Stimulated activated CD4-positive, alpha-beta T cell treated with anti-CD3 and anti-CD28 coated beads, Interleukin-15, amount 100 ng/mL, for 48 hours (primary cell): ENCODE measurements around the gene CLINT1.

Experiments used
- DNase-seq, 2 donors: peaks; one replicate each; pipeline ENCODE4 v3.0.0-alpha.2; 2020; ENCODE audit warnings: low read depth in 2 of 2

The CLINT1 gene

GRCh38 chr5:157820593-157821252, 38.2 kb downstream of the CLINT1 start:
- DNase-seq, result no peak

DNA sequence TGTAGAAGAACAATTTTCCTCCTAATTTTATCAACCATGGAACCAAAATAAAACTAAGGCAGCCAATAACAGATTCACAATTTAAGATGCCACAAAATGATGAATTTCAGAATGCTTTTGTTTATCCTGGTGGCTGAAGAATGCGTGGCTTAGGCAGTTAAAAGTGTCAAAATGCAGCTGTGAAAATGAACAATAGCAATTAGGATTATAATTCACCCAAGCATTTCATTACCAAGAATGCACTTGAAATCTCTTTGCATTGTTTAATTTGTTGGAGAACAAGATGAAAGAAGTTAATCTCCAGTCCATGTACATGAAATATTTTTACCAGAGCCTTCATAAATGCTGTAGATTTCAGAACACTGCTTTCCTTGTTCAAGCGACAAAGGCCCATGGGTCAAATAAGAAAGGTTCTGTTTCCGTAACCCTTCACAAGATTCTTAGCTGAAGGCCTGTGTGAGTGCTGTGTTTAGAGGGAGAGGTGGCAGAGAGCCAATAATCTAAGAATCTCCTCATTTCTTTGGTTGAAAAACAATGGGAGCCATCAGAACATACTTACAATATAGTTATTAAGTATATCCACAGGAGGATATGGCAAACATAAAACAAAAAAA, 39.3 kb downstream of the CLINT1 start:
- DNase-seq, result no peak

GRCh38 chr5:157818368-157818767, 40.6 kb downstream of the CLINT1 start:
- no peak for DNase-seq

GRCh38 chr5:157817928-157818327, 41.0 kb downstream of the CLINT1 start:
- no peak for DNase-seq

DNA sequence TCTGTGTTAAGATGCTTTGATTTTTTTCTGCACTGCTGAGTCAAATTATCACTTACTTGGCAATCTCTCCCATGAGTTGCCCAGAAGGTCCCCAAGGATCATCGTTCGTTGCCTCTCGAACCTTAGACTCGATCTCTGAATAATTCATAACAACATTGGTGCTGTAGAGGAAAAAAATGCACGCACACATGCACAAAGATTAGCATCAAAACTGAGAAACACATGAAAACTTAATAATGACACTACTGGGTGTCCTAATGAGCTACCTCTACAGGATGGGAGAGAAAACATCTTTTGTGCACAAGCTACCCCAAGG, 41.6 kb downstream of the CLINT1 start:
- no peak for DNase-seq

GRCh38 chr5:157816682-157817386, 42.1 kb downstream of the CLINT1 start:
- no peak for DNase-seq

GRCh38 chr5:157812086-157812485, 46.9 kb downstream of the CLINT1 start:
- no peak for DNase-seq

GRCh38 chr5:157808043-157808442, 50.9 kb downstream of the CLINT1 start:
- DNase-seq, result no peak

DNA sequence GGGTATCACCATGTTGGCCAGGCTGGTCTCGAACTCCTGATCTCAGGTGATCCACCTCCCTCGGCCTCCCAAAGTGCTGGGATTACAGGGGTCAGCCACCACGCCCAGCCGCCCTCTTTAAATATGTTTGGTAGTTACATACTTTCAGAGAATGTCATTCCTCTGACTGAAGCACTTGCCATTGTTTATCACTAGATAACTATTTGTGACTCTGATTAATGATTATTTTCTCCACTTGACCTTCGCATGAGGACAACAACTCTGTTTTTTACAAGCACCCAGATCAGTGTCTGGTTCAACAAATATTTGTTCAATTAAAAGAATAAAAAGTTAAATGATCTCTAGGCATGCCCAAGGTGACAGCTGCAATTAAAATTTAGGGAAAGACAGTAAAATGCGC, 56.2 kb downstream of the CLINT1 start:
- DNase-seq, result no peak

- DNase-seq, result no peak
Measured at GRCh38 chr5:157800137-157800536, 58.8 kb downstream of the CLINT1 start.

DNA sequence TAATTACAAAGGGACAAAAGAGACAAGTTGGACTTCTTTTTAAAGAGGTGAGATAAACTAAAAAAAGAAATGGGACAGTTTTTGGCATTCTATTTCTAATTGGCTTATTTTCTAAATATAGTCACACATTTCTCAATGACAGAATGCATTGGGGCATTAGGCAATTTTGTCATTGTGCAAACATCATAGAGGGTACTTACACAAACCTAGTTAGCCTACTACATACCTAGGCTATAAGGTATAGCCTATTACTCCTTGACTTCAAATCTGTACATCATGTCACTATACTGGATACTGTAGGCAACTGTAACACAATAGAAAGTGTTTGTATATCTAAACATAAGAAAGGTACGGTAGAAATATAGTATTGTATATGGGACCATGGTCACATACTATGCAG, 59.4 kb downstream of the CLINT1 start:
- no peak for DNase-seq

DNA sequence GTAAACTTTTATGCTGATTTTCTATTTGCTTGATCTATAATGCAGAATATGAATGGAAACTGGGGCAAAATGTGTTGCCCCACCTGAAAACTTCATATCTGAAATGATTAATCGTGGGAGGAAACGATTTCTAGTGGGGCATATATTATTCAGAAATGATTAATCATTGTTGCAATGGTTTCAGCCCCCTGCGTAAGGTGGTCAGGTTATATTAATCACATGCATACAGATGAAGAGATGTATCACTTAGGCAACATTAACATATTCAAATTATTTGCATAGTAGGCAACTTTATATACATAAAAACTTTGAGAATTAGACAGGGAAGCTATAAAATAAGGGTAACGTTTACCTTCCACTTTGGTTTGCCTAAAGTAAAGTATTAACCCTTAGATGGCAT, 65.6 kb downstream of the CLINT1 start:
- no peak for DNase-seq

DNA sequence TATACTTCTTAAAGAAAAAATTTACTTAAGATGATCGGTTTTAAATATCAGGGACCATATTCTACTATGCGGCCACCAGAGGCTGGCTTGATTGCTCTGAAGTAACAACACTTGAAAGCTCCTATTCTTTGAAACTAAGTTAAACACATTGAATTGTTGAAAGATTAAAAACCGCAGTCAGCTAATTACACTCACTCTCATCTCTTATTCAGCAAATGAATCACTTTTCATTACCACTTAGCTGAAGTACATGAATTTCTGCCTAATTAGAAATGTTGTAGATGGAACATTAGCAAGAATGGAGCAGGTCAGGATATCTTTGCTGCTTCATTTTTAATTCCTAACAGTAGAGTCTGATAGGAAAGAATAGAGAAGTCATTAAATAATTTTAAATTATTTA, 73.1 kb downstream of the CLINT1 start:
- DNase-seq, result no peak

DNA sequence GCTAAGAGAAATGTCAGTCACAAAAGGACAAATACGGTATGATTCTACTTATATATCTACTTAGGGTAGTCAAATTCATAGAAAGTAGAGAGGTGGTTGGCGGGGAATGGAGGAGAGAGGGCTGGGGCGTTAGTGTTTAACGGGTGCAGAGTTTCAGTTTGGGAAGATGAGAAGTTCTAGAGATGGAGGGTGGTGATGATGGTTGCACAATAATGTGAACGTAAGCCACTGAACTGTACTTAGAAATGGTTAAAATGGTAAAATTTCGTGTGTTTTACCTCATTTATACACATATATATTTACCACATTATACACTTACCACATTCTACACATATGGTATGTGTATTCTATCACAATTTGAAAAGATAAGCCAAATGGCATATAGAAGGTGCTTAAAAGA, 79.7 kb downstream of the CLINT1 start:
- no peak for DNase-seq

- DNase-seq, result no peak
Measured at GRCh38 chr5:157778121-157778805, 80.7 kb downstream of the CLINT1 start.

GRCh38 chr5:157772127-157772526, 86.8 kb downstream of the CLINT1 start:
- no peak for DNase-seq

GRCh38 chr5:157770665-157771064, 88.3 kb downstream of the CLINT1 start:
- DNase-seq, result no peak

DNA sequence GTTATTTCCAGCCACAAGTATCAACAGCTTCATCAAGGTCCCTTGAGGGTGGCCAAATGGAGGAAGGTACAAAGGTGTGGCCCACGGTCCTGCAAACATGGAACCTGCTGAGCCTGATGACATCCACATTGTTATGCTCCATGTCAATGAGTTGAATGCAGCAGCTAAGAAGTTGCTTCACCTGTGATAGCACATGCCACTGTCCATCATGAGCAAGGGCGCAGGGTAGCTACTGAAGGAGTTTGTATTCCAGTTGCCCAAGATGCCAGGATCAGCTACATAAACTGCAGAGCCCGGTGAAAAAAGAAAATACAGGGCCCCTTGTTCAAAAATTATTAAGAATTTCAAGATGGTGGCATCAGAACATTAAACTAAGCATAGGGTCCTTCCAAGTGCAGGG, 91.3 kb downstream of the CLINT1 start:
- no peak for DNase-seq

GRCh38 chr5:157766902-157767301, 92.0 kb downstream of the CLINT1 start:
- no peak for DNase-seq

GRCh38 chr5:157766442-157766841, 92.5 kb downstream of the CLINT1 start:
- DNase-seq, result no peak

DNA sequence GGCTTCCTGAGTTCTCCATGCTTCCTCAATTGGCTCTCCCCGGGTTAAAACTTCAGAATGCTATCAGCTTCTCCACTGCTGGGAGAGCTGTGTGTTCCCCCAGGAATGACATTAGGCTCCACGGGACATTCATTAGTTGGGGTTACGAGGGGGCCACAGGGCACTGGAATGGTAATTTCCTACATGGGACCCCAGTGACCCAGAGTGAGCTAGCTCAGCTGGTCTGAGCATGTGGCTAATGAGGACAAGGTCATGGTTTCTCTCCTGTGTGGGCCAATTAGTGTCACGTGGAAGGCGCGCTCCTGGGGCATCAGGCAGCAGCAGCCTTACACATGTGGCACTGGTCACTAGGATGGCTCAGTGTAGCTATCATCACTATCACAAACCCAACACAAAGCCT, 94.4 kb downstream of the CLINT1 start:
- DNase-seq, result no peak

DNA sequence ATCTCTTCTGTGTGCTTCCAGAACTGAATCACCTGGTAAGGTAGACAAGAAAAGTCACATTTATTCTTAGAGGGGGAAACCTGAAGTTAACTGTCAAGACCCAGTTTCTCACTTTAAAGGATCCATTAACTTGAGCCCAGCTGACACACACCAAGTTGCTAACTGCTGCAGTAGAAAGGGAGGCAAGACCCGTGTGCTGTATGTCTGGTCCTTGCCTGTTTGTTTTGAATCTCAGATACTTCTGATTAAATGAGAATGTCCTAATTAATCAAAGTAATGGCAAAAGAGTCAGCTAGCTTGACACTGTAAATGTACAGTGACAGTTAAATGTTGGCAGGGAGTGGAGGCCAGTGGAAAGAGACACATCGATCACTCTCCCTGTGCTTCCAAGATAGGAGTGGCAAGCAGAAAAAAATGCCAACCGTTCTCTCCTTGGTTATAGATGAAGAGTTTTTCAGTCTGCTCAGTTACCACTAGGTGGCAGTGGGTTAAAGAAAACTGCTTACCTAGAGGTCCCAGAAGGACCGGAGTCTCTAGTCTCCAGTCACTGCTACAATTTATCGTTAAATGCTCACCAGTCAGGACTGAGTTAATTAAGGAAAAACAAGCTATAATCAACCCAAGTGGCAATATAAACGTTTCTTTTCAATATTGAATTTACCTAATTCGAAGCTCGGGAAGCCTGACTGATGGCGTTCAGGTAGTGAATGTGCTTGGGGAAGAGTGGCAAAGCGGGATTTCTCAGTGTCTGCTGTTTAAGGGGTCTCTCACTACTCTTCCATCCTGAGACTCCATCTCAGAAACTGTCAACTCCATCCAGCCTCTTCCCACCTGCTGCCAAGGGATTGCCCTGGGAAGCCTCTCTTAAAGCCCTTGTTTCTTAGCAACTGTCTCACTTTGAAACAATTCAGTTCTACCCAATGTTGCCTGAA, 97.0 kb downstream of the CLINT1 start:
- no peak for DNase-seq
